ENCODE results near the gene SLC25A47.
A peak's percentile ranks its signal among the peaks of the same experiment; 100 is the strongest.
"Not testable (repeated sequence)": the region's sequence is repeated elsewhere in the genome, so short reads cannot be mapped to it uniquely, and the experiment has no call there.

SLC25A47 gene

DNA sequence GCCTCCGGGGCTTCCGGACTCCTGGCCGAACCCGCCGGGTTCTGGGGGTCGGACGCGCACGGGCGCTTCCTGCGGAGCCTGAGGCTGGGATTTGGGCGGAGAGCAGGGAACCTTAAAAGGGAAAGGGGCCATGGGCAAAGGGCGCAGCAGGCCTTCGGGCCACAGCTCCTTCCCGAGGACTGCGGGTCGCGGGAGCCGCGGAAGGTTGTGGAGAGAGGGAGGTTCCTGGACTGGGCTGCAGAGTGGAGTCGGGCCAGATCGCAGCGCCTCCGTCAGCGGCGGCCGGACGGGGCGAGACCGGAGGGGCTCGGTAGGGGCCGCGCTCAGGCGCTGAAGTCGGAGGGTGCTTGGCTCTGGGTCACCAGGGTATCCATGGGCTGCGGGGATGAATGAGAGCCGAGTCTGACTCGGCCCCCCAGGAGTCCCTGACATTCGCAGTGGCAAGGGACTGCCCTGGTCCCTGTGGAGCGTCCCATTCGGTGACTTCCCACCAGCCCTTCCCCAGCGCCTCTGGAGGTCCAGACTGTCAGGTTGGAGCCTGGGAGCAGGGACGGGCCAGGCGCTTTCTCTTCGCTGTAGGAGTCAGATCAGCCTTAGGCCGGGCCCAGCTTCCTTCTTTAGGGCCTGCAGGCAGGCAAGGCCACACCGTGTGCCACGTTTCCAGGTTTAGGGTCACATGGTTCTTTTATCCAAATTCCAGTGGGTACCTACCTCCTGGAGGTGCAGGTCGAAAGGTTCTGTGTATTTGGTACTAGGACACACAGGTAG, 16.0 kb upstream of the SLC25A47 start:
- Mint-ChIP-seq H3K27me3 (ENCODE audit: low read depth, poor library complexity) (no peaks in the 10 kb centered on the region), H3K36me3 (ENCODE audit: low read depth) (peaks cover 8% of the 10 kb centered on the region), H3K27ac (no peak overlapping the region), H3K9me3 (no peaks in the 10 kb centered on the region), H3K4me1 (peaks cover 66% of the 10 kb centered on the region), H3K4me3 (peak overlapping the region; percentile 93)
- peak; percentile 54 for DNase-seq
- TF ChIP-seq, protein P1, sequence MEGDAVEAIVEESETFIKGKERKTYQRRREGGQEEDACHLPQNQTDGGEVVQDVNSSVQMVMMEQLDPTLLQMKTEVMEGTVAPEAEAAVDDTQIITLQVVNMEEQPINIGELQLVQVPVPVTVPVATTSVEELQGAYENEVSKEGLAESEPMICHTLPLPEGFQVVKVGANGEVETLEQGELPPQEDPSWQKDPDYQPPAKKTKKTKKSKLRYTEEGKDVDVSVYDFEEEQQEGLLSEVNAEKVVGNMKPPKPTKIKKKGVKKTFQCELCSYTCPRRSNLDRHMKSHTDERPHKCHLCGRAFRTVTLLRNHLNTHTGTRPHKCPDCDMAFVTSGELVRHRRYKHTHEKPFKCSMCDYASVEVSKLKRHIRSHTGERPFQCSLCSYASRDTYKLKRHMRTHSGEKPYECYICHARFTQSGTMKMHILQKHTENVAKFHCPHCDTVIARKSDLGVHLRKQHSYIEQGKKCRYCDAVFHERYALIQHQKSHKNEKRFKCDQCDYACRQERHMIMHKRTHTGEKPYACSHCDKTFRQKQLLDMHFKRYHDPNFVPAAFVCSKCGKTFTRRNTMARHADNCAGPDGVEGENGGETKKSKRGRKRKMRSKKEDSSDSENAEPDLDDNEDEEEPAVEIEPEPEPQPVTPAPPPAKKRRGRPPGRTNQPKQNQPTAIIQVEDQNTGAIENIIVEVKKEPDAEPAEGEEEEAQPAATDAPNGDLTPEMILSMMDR (IDR thresholded peaks at IDR 0.05): no peak

DNA sequence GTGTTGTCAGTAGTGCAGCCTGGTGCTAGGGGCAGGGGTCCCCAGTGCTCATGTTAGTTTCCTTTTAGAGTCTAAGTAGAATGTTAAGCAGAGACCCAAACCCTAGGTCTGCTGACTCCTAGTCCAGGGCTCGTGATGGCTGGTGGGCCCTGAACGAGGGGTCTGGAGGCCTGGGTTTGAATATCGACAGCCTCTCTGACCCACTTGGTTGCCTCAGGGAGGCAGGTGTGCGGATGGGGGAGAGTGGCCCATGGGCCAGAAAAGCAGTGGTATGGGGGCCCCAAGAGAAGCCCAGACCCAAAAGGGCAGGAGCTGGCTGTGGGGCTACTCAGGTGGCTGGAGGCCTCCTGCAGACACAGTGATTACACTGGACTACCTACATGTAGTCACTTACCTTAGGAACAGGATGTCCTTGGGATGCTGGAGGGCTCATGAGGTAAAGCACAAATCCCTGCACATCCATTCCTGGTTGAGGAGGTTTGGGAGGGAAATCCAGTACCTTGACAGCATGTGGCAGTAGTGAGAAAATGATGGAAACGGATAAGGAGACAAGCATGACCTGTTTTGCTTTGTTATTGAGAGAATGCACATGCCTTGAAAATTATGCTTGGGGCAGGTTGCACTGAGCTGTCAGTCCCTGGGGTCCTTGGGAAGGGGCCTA, 15.2 kb upstream of the SLC25A47 start:
- Mint-ChIP-seq H3K4me3 (peak overlapping the region; percentile 93), H3K27ac (no peak overlapping the region), H3K4me1 (peaks cover 72% of the 10 kb centered on the region), H3K27me3 (ENCODE audit: low read depth, poor library complexity) (no peaks in the 10 kb centered on the region), H3K36me3 (ENCODE audit: low read depth) (peaks cover 4% of the 10 kb centered on the region), H3K9me3 (no peaks in the 10 kb centered on the region)
- no peak for DNase-seq
- TF ChIP-seq, protein P1 (IDR thresholded peaks at IDR 0.05): no peak

DNA sequence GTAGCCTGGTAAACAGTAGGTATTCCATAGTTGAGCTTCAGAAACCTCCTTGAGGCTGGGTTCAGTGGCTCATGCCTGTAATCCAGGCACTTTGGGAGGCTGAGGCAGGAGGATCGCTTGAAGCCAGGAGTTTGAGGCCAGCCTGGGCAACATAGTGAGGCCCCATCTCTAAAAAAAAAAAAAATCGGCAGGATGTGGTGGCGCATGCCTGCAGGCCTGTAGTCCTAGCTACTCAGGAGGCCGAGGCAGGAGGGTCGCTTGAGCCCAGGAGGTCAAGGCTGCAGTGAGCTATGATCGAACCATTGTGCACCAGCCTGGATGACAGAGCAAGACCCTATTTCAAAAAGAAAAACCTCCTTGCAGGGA, 14.7 kb upstream of the SLC25A47 start:
- H3K9me3 Mint-ChIP-seq; DNase-seq; H3K27ac Mint-ChIP-seq; H3K36me3 Mint-ChIP-seq (ENCODE audit: low read depth); H3K27me3 Mint-ChIP-seq (ENCODE audit: low read depth, poor library complexity): not testable (repeated sequence)
- peaks cover 71% of the 10 kb centered on the region for H3K4me1 Mint-ChIP-seq
- H3K4me3 Mint-ChIP-seq: peak overlapping the region; percentile 93

DNA sequence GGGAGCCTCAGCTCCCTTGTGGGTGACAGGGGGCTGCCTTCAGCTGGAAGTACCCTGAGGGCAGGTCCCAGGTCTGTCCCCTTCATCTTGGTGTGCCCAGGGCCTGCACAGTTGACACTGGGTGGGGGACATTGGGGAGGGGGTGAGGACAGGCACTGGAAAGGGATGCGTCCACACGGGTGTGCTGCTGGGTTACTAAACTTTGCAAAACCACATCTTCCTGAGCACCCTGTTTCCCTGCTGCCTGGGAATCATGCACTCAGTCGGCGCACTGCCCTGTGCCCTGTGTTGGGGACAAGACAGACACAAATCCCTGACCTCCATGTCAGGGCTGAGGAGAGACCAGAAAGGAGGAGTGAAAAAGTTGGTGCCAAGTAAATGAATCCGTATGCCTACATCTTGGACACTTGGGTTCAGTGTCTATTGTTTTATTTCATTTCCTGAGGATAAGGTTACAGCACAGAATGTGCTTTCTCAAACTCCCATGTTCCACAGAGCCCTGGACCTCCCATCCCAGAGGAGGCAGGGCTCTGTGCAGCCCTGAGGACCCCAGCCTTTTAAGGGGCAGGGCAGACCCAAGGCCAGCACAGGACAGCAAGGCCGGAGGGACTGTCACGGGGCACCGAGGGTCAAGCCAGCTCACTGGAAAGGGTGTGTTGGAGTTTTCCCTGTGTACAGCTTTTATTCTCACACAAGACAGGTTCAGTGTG, 14.0 kb upstream of the SLC25A47 start:
- no peaks in the 10 kb centered on the region for H3K9me3 Mint-ChIP-seq
- TF ChIP-seq, protein P1 (IDR thresholded peaks at IDR 0.05): no peak
- H3K4me1 Mint-ChIP-seq: peaks cover 68% of the 10 kb centered on the region
- DNase-seq: no peak
- no peak overlapping the region for H3K27ac Mint-ChIP-seq
- H3K4me3 Mint-ChIP-seq: peak overlapping the region; percentile 46
- peaks cover 3% of the 10 kb centered on the region for H3K27me3 Mint-ChIP-seq (ENCODE audit: low read depth, poor library complexity)
- H3K36me3 Mint-ChIP-seq (ENCODE audit: low read depth): no peaks in the 10 kb centered on the region

DNA sequence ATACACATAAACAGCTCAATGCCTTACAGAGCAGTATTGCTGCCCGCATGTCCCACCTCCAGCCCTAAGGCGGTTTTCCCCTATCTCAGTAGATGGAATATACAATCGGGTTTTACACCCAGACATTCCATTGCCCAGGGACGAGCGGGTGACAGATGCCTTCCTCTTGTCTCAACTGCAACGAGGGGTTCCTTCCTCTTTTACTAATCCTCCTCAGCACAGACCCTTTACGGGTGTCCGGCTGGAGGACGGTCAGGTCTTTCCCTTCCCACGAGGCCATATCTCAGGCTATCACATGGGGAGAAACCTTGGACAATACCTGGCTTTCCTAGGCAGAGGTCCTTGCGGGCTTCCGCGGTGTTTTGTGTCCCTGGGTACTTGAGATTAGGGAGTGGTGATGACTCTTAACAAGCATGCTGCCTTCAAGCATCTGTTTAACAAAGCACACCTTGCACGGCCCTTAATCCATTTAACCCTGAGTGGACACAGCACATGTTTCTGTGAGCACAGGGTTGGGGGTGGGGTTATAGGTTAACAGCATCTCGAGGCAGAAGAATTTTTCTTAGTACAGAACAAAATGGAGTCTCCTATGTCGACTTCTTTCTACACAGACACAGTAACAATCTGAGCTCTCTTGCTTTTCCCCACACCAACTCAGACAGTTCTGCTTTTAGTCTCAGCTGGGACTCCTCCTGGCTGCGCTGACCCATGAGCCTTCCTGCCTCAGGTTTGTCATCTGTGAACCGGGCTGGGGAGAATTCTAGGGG, 10.8 kb upstream of the SLC25A47 start:
- H3K27me3 Mint-ChIP-seq (ENCODE audit: low read depth, poor library complexity); DNase-seq; H3K4me3 Mint-ChIP-seq; H3K36me3 Mint-ChIP-seq (ENCODE audit: low read depth); H3K9me3 Mint-ChIP-seq; H3K27ac Mint-ChIP-seq: not testable (repeated sequence)
- H3K4me1 Mint-ChIP-seq: peaks cover 58% of the 10 kb centered on the region

DNA sequence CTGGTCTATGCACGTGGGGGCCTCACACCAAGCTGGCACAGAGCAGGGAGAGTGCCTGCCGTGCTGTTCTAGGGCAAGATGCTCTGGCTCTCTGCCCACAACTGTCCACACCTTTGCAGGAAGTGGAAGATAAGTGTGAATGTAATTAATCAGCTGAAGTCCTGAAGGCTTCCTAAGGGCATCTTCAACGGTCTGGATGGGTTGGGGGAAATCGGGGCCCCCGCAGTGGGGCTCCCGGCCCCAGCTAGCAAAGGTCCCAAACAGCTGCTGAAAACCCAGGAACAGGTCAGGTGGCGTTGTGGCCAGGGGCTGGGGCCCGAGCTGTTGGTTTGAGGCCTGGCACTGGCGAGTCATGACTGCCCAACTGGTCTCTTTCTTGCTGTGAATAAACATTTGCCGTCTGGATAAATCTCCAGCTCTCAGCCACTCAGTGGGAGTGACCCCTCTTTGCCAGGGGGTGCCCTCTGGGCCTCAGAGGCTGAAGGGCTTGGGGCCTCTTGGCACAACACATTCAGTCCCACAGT, 10.2 kb upstream of the SLC25A47 start:
- Mint-ChIP-seq H3K27me3 (ENCODE audit: low read depth, poor library complexity) (peaks cover 6% of the 10 kb centered on the region), H3K27ac (no peak overlapping the region), H3K4me1 (peaks cover 51% of the 10 kb centered on the region), H3K4me3 (no peak overlapping the region), H3K36me3 (ENCODE audit: low read depth) (no peaks in the 10 kb centered on the region), H3K9me3 (no peaks in the 10 kb centered on the region)
- TF ChIP-seq, protein P1 (IDR thresholded peaks at IDR 0.05): no peak
- DNase-seq: no peak

All from nephron progenitor cell (in vitro differentiated cells).